ENCODE data around the gene DCST2. TPM values are rescaled to one million over a fixed set of nuclear protein-coding genes. Genes with fewer than 3 reads are reported as not detected.

The DCST2 gene
- total RNA-seq, 1 experiment from 2014 or later, result 0.61 TPM

DNA sequence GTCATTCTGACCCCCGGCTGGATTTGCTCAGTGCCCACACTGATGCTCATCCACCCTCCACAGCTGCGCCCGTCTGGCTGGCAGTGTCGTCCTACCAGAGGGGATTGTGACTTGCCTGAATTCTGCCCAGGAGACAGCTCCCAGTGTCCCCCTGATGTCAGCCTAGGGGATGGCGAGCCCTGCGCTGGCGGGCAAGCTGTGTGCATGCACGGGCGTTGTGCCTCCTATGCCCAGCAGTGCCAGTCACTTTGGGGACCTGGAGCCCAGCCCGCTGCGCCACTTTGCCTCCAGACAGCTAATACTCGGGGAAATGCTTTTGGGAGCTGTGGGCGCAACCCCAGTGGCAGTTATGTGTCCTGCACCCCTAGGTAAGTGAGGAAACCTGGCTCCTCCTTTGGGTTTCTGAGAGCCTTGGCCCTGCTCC is 24.2 kb upstream of the DCST2 start:
- Mint-ChIP-seq H3K4me3 (ENCODE audit: unreplicated experiment) (no peak overlapping the region), H3K27ac (ENCODE audit: unreplicated experiment) (no peak overlapping the region), H3K4me1 (ENCODE audit: low read depth, unreplicated experiment) (peaks cover 6% of the 10 kb centered on the region), H3K36me3 (ENCODE audit: insufficient read depth, unreplicated experiment) (peaks cover 12% of the 10 kb centered on the region), H3K27me3 (ENCODE audit: insufficient read depth, unreplicated experiment) (no peaks in the 10 kb centered on the region), H3K9me3 (ENCODE audit: unreplicated experiment) (no peaks in the 10 kb centered on the region)
- TF ChIP-seq, protein P1, sequence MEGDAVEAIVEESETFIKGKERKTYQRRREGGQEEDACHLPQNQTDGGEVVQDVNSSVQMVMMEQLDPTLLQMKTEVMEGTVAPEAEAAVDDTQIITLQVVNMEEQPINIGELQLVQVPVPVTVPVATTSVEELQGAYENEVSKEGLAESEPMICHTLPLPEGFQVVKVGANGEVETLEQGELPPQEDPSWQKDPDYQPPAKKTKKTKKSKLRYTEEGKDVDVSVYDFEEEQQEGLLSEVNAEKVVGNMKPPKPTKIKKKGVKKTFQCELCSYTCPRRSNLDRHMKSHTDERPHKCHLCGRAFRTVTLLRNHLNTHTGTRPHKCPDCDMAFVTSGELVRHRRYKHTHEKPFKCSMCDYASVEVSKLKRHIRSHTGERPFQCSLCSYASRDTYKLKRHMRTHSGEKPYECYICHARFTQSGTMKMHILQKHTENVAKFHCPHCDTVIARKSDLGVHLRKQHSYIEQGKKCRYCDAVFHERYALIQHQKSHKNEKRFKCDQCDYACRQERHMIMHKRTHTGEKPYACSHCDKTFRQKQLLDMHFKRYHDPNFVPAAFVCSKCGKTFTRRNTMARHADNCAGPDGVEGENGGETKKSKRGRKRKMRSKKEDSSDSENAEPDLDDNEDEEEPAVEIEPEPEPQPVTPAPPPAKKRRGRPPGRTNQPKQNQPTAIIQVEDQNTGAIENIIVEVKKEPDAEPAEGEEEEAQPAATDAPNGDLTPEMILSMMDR (IDR thresholded peaks at IDR 0.05; ENCODE audit: insufficient read depth in 1 of 2, low read depth in 1 of 2, low read length in 1 of 2, severe bottlenecking in 1 of 2, unreplicated experiment in 1 of 2), result peak in 1 of 2 experiments; percentile 21
- H3K36me3 ChIP-seq (ENCODE audit: control insufficient read depth, insufficient read depth, low read length), result no peaks in the 10 kb centered on the region; the same call in 1 of the 2 replicates
- ChIA-PET CTCF (interaction anchor here (0.8 to 2.8 kb wide), 6 partner anchors 10 to 96 kb away, joined by 3 to 13 read pairs (median 4); partner anchors contain the start of gene PYGO2), POLR2A (interaction anchor here (0.6 to 1.2 kb wide), 2 partner anchors 84 to 498 kb away, joined by 3 read pairs; no protein-coding TSS in a partner anchor)
- no peak overlapping the region for H3K4me3 ChIP-seq (ENCODE audit: low read depth, low read length)
- intact Hi-C loops (cut with micrococcal nuclease; ENCODE audit: unreplicated experiment), result no loop called here
- BruUV-seq (replicated peaks), result no TSS peak
- no peaks in the 10 kb centered on the region for H3K27me3 ChIP-seq (replicated peaks; ENCODE audit: control insufficient read depth, insufficient read depth, low read length)
- 0 out of 2 replicates have a peak, but pooled peaks cover 10% of the 10 kb centered on the region for H3K4me1 ChIP-seq
- DNase-seq, result no peak
- H3K9me3 ChIP-seq, result no peaks in the 10 kb centered on the region

DNA sequence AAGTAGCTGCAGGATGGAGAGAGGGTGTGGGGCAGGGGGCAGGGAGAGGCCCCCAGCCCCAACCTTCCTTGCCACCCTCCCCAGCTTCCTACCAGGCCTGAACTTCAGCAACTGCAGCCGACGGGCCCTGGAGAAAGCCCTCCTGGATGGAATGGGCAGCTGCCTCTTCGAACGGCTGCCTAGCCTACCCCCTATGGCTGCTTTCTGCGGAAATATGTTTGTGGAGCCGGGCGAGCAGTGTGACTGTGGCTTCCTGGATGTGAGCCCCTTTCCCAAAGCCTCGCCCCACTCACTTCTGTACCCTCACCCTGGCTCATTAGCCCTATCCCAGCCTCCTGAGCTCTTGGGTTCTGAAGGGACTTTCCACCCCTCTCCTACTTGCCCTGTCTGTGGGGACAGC is 23.5 kb upstream of the DCST2 start:
- Mint-ChIP-seq H3K4me1 (ENCODE audit: low read depth, unreplicated experiment) (peaks cover 7% of the 10 kb centered on the region), H3K9me3 (ENCODE audit: unreplicated experiment) (no peaks in the 10 kb centered on the region), H3K36me3 (ENCODE audit: insufficient read depth, unreplicated experiment) (peaks cover 12% of the 10 kb centered on the region), H3K4me3 (ENCODE audit: unreplicated experiment) (no peak overlapping the region), H3K27me3 (ENCODE audit: insufficient read depth, unreplicated experiment) (no peaks in the 10 kb centered on the region), H3K27ac (ENCODE audit: unreplicated experiment) (no peak overlapping the region)
- H3K4me1 ChIP-seq, result 0 out of 2 replicates have a peak, but pooled peaks cover 11% of the 10 kb centered on the region
- intact Hi-C loops (cut with micrococcal nuclease; ENCODE audit: unreplicated experiment), result no loop called here
- H3K27me3 ChIP-seq (replicated peaks; ENCODE audit: control insufficient read depth, insufficient read depth, low read length), result no peaks in the 10 kb centered on the region
- DNase-seq, result no peak
- CTCF ChIA-PET, result interaction anchor here (0.8 to 2.8 kb wide), 4 partner anchors 9 to 96 kb away, joined by 3 to 13 read pairs (median 4); partner anchors contain the start of gene PYGO2
- no peaks in the 10 kb centered on the region; the same call in 1 of the 2 replicates for H3K36me3 ChIP-seq (ENCODE audit: control insufficient read depth, insufficient read depth, low read length)
- H3K9me3 ChIP-seq, result no peaks in the 10 kb centered on the region
- no TSS peak for BruUV-seq (replicated peaks)
- no peak overlapping the region for H3K4me3 ChIP-seq (ENCODE audit: low read depth, low read length)
- TF ChIP-seq, protein P1 (IDR thresholded peaks at IDR 0.05; ENCODE audit: insufficient read depth in 1 of 2, low read depth in 1 of 2, low read length in 1 of 2, severe bottlenecking in 1 of 2, unreplicated experiment in 1 of 2), result no peak
- POLR2A ChIA-PET, result interaction anchor here (1.2 kb wide), 1 partner anchor 83 kb away, joined by 3 read pairs; no protein-coding TSS in a partner anchor

DNA sequence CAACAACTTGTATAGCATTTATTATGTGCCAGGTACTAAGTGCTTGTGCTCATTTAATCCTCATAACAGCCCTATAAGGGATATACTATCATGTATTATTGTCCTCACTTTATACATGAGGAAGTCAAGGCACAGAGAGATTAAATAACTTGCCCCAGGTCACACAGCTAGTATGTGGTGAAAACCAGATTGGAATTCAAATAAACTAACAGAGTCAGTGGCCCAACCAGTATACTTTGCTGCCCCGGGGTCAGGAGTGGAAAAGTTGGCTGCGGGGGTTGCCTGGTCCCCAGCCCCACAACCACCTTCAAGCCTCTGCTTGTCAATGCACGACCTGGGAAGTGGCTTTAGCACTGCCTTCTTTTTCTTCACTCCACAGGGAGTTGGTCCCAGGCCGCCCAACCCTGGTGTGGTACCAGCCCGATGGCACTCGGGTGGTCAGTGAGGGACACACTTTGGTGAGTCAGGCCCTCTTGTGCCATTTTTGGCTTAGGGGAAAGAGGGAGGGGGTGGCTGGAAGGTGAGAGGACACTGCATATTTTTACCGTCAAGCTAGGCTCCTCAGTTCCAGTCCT is 20.0 kb upstream of the DCST2 start:
- Mint-ChIP-seq H3K9me3 (ENCODE audit: unreplicated experiment) (no peaks in the 10 kb centered on the region), H3K4me1 (ENCODE audit: low read depth, unreplicated experiment) (peaks cover 19% of the 10 kb centered on the region), H3K4me3 (ENCODE audit: unreplicated experiment) (no peak overlapping the region), H3K36me3 (ENCODE audit: insufficient read depth, unreplicated experiment) (peaks cover 6% of the 10 kb centered on the region), H3K27me3 (ENCODE audit: insufficient read depth, unreplicated experiment) (no peaks in the 10 kb centered on the region), H3K27ac (ENCODE audit: unreplicated experiment) (no peak overlapping the region)
- POLR2A ChIA-PET, result interaction anchor here (0.6 to 1.0 kb wide), 2 partner anchors 53 to 81 kb away, joined by 3 to 6 read pairs; no protein-coding TSS in a partner anchor
- H3K9me3 ChIP-seq, result no peaks in the 10 kb centered on the region
- H3K27me3 ChIP-seq (replicated peaks; ENCODE audit: control insufficient read depth, insufficient read depth, low read length), result no peaks in the 10 kb centered on the region
- CTCF ChIA-PET, result interaction anchor here (0.6 to 1.1 kb wide), 2 partner anchors 36 to 478 kb away, joined by 4 to 6 read pairs; no protein-coding TSS in a partner anchor
- H3K36me3 ChIP-seq (ENCODE audit: control insufficient read depth, insufficient read depth, low read length), result no peaks in the 10 kb centered on the region
- no peak for DNase-seq
- peaks cover 20% of the 10 kb centered on the region for H3K4me1 ChIP-seq
- TF ChIP-seq, protein P1 (IDR thresholded peaks at IDR 0.05; ENCODE audit: insufficient read depth in 1 of 2, low read depth in 1 of 2, low read length in 1 of 2, severe bottlenecking in 1 of 2, unreplicated experiment in 1 of 2), result no peak
- intact Hi-C loops (cut with micrococcal nuclease; ENCODE audit: unreplicated experiment), result no loop called here
- no peak overlapping the region for H3K4me3 ChIP-seq (ENCODE audit: low read depth, low read length)
- no TSS peak for BruUV-seq (replicated peaks)
